D341Med (cell line): Measurements from ENCODE around the gene KIF13A.
"Not testable (repeated sequence)": the region's sequence is repeated elsewhere in the genome, so short reads cannot be mapped to it uniquely, and the experiment has no call there.

ENCODE experiments used
- DNase-seq: peaks from one replicate; pipeline ENCODE4 v3.0.0; 2012; ENCODE audit warnings: low spot score

Gene KIF13A

DNA sequence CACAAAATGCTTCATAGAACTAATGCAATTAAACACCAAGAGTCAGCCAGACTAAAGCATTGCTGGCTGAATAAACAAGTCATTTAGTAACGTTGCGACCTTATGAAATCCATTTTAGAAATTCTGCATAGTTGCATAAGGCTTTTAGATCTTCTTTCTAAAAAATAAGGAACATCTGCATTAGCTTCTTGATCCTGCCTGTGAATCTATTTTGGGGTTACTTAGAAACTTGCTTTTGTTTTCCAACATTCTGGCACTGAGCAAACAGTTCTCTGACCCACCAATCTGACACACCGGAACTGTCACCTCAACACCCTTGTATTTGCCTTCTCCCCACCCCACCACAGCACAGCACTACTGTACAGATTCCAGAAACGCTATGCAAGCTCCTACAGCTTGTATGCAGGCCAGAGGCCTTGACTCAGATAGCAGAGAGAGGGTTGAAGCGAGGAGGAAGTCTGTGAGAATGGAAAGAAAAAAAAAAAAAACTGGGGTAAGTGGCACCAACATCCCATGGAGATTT lies 55.0 kb downstream of the KIF13A start:
- DNase-seq, result no peak

DNA sequence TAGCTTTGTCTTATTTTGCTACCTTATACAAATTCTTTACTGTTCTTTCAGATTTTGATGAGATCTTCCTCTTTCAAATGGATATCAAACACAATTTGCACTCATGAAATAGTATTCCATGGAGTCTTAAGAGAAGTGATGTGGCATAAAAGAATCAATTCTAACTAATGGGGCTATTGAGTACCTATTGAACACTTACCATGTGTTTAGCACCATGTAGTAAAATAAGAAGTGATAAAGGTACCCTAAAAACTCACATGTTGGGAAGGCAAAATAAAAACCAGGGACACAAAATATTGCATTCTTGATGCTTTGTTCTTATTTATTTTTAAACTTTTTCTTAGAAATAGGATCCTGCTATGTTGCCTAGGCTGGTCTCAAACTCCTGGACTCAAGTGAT lies 56.2 kb downstream of the KIF13A start:
- DNase-seq, result no peak

DNA sequence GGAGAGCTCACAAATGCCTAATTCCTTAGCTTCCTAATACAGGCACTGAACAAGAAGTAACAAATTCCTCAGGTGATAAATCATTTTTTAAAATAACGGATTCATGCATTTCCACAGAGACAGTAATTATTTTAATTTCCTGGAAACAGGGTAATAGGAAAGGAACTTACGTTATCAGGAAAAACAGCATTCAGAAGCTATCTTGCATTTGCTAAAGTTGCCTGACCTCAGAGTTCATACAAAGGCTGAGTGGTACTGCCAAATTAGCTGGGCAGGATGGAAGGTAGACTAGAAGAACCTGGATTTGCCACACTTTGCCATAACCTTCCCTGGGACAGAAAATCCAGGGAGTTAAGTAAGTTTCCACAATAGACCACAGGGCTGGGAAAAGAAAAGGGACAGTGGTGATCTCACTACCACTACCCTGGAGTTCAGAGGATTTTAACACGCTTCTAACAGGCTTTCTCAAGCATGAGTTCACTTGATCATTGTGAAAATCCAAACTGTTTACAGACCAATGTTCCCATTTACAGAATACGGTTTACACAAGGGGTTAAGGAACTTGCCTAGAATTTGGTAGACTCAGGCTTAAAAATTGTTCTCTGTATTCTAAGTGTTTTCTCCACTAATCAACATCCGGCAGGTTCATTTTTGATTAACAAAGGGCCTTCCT lies 57.0 kb downstream of the KIF13A start:
- no peak for DNase-seq

DNA sequence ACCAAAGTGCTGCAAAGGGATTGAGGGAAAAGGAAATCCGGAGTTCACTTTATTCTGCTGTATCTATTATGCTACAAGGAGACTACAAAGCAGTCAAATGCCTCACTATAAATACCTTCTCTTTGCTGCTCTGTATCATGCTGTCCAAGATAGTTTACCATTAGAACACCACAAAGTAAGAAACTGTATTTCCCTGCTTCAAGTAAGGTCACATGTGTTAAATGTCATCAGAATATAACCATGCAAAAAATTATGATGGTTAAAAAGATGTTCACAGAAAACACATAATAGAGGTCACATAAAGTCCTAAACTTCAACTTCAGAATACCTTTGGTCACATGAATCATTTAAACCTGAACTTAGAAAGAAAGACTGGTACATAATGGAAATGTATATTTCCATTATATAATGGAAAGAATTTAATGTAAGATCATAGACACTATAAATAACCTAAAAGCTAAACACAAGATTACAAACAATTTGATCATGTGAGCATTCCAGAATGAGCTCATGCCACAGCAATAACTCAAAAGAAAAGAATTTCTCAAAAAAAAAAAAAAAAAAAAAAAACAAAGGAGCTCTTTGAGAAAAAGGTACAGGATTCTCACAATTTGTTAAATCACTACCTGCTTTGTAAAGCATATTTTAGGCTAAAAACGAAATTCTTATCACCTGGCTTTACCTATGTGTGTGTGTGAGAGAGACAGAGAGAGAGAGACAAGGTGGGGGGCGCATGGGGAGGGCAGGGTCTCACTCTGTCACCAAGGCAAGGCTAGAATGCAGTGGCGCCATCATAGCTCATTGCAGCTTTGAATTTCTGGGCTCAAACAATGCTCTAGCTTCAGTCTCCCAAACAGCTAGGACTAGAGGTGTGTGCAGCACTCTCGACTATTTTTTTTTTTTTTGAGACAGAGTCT lies 58.7 kb downstream of the KIF13A start:
- no peak for DNase-seq

DNA sequence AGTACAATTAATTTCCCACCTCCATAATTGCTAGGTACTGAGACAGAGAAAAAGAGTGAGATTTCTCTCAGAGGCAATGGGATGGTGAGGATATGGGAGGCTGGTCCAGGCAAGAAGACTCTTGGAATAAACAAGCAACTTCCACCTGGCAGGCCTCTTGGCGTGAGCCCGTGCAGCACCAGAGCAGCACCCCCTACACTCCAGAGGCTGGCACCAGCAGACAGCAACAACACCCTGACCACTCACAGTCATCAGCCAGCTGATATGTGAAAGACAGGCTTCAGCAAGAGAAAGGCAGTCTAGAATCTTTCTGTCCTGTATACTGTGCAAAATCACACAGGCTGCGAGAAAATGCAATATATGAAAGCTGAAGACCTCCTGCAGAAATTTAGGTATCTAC lies 59.7 kb downstream of the KIF13A start:
- DNase-seq, result no peak

DNA sequence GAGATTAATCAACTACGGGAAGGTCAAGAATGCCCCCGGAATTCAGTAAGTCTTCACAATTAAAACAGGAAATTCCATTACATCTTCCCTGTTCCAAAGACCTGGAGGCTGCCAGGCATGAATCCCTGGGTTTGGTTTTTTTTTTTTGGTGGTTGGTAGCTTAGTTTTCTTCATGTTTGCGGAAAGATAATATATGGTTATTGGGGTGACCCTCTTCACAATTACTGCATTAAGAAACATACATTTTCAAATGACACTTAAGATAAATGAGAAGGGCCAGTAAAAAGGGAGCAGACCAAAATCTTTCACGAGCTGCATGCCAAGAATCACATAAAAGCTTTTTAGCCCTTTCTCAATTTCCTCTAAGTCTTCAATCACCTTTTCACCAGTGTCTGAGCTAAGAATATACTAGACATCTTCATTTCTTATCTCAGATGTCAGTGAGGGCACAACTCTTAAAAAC lies 64.0 kb downstream of the KIF13A start:
- no peak for DNase-seq

DNA sequence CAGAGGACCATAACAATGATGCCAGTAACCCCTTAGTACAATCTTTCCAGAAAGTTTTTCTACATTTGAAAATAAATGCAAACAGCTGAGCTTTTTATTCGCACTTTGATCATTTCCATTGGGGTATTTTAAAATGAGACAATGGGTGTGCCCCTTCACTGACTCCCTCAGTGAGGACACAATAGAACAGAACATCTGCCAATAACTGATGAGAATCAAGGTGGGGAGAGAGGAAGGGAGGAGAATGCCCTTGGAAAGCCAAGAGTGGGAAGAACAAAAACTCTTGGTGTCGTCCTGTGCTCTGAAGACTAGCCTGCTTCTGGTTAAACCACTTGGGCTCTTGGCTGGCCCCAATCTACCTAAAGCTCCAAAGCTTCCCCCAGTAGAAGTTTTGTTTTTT lies 66.0 kb downstream of the KIF13A start:
- DNase-seq, result no peak

DNA sequence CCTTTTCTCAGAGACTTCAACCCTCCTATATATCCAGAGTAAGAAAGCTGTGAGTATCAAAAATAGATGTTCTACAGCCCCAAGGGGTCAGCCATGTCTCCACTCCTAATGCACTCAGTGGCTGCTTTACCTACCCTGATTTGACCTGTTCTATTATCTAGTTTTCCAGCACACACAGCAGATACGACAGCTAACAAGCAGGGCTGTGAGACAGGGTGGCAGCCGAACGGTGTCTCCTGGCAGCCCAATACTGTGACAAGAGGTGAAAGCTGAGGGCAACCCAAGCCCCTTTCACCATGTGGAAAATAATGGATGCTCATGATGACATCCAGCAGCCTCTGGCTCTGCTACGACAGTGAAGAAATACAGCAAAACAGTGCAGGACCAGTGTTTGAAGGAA lies 67.9 kb downstream of the KIF13A start:
- DNase-seq, result no peak

DNA sequence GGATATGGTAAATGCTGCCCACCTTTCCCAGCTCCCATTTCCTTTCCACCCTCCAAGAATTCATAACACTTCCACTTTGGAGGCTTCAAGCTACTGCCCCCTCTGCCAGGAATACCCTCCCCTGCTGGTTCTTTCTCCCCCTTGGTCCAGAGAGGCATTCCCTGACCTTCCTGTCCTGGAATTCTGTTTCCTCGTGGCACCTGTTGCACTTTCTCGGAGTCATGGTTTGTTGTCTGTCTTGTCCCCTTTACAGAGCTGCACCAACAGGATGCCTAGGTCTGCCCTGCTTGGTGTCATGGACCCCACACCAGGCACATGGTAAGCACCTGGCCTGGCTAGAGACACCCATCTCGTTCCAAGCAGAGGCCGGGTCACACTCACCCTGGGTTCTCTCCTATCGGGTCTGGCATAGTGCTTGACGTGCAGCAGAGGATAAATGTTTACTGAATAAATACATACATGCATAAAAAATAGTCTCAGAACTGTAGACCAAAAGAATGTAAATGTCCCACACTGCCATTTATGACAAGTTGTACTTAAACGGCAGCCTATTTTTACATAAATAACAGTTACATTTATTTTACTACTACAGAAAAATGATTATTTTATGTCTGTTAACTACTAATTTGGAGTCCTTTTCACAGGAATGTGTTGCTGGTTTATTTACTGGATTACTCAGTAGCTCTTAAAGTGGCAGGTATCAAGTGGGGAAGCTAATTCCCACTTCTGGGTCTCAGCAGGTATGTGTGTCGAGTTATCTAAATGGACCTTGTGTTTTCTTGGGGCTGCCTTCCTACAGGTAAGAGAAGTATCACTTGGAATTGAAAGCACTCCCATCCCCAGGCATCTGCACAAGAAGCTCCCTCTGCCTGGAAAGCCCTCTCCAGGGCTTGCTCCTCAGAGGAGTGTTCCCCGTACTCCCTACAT lies 69.3 kb downstream of the KIF13A start:
- DNase-seq, result no peak

DNA sequence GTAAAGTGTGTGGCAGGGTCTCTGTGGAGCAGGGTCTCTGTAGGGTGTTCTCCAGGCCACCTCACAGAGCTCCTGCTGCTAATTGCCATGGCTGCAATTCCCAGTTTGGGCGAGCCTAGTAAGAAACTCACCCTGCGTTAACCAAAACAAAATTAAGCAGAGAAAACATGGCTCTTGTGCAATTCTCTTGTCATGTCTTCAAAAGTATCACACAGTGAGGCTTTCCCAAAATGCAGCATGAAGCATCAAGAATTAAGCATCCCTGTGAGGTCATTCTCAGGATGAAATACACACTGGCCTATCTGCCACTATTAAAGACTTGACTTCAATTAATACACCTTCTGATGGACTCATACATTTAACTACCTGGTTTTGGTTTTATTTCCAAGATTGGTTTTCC lies 72.8 kb downstream of the KIF13A start:
- DNase-seq, result no peak

DNA sequence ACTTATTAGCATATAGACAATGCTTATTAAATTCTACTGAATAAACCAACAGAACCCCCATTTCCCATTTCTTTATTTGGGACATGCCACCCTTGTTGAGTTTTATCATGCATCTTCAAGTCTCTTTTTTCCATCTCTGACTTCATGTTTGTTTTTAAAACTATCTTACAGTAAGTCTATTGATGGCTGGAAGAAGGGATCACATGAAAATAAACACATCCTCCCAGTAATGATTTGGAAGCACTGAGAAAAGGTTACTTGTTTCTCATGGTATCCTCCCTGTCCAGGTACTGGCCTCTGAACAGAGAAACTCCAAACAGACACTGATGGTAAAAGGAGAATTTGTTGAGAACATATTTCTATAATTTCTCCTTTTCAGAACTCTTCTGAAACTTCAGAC lies 74.9 kb downstream of the KIF13A start:
- no peak for DNase-seq

DNA sequence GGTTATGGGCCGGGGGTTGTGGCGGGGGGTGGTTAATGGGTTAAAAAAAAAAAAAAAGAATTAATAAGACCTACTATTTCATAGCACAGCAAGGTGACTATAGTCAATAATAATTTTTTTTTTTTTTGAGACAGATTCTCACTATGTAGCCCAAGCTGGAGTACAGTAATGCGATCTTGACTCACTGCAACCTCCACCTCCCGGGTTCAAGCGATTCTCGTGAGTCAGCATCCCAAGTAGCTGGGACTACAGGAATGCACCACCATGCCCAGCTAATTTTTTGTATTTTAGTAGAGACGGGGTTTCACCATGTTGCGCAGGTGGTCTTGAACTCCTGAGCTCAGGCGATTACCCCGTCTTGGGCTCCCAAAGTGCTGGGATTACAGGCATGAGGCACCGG lies 75.8 kb downstream of the KIF13A start:
- DNase-seq, result not testable (repeated sequence)

DNA sequence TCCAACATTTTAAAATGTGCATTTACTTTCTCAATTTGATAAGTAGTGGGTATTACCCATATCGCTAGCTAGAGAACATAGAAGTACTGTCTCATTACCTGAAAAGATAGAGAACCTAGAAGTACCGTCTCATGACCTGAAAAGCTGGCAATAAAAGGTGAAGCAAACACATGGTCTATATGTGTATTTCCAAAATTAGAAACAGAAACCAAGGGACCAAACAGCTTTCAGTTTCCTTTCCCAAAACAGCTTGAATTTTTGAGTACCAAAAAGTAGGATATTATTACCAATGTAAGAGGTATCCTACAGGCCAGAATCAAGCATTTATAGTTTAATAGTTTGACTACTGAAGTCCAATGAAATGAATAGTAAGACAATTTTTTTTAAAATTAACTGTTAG lies 77.2 kb downstream of the KIF13A start:
- no peak for DNase-seq

DNA sequence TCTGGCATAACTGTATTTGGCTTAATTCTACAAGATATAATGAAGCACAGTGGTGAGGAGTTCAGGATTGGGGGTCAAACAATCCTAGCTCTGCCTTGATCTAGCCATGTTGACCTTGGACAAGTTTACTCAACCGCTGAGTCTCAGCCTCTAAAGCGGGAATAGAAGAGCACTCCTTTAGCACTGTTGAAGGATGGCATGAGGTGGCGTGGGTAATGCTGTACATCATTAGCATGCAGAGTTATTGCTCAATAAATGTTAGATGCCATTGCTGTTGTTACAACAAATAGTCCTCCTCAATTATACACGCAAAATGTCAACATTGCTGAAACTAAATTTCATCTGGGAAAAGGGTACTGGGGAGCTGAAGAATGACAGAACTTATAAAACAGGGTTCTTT lies 78.6 kb downstream of the KIF13A start:
- no peak for DNase-seq

DNA sequence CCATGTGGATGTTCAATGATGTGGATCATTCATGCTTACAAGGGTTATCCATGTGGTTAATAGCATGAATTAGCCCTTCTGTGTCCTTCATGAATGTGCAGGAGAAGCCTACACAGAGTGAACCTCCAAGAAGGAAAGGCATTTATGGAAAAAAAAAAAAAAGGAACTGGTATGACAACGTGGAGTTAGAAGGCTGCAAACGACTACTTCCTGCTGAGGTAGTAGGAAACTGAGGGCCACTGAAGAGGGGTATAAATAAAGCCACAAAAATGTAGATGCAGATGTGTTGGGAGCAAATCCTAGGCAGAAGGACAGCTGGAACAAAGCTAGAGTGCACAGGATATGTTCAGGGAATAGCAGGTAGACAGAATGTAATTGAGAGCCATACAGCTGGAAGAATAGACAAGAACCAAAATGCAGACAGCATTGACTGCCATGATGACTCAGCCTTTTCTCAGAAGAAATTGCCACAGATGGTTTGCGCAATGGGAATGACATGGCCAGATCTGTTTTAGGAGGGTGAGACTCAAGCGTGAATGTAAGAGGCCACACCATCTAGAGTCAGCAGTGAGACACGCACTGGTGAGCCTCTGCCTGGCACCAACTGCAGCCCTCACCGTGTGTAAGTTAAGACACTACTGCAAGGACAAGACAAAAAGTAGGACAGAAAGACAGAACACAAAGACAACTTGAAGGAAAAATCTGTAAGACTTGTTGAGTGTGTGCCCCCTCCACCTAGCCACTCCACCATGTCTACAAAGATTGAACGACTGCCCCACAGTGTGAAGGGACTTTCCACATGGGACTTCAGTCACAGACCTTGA lies 79.8 kb downstream of the KIF13A start:
- no peak for DNase-seq

DNA sequence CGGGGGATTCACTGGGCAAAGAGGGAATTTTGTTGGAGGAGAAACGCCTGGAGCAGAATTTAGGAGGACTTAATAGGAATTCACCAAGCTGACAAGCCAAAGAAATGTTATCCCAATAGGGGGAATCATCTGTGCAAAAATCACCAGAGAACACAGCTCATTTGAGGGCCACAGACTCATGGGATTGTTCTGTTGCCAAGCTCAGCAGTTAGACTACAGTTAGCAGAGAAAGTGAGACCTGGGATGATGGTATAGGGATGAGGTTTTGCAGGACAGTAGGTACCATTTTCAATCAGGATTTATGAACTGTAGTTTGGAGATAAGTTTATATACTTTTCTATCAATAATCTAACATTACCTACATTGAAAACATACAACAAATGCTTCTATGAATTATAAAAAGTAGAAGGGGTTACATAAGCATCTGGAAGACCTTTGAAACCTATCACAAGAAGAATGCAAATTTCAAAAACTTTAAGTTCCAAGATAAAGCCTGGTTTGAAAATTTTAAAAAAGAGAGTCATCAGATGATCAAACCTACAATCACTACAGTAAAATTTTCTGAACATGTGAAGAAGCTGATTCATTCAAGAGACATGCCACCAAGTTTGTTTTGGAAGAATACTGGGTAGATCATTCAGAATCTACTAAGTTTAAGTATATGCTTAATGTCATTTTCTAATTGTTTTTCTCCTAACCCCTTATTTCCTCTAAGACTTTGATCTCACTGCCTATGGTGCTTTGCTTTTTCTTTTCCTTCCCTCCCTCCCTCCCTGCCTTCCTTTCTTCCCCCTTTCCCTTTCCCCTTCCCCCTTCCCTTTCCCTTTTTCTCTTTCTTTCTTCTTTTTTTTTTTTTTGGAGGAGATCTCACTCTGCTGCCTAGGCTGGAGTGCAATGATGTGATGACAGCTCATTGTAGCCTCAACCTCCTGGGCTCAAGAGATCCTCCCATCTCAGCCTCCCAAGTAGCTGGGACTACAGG lies 81.5 kb downstream of the KIF13A start:
- no peak for DNase-seq

DNA sequence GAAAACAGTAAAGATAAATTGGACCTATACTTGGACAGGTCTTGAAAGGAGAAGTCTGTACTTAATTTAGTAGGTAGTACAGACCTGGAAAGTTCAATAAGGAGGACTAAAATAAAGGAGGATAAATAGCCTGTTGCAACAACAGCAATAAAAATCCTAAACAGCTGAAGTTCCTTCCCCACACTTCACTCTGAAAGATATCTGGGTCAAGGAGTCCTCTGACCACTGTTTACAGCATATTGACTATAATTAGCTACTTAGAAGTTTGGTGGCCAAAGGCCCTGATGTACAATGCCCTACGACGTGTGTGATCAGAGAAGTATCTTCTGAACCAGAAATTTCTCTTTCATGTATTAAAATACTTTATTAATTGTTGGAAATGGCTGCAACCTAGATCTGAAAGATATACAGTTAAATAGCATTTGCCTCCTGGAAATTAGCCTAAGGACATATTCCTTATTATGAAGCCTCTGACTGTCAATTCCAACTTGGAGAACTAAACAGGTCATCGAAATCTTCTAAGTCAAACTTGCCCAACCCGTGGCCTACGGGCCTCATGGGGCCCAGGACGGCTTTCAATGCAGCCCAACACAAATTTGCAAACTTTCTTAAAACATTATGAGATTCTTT lies 82.8 kb downstream of the KIF13A start:
- no peak for DNase-seq

DNA sequence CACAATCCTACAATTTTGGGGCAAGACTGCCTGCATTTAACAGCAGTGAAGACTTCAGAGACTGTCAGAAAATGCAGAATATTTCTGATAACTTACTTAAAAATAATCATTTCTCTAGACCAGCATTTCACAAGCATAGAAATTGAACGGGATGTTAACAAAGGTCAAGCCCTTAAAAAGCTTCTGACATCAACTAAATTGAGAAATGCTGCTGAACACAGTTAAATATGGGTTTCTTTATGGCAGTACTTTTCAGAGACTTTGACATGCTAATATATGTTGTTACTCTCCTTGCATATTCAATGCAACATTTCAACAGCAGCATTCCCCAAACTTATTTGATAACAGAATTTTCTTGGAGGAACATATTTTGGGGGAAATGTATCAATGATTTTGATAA lies 84.5 kb downstream of the KIF13A start:
- DNase-seq, result no peak

DNA sequence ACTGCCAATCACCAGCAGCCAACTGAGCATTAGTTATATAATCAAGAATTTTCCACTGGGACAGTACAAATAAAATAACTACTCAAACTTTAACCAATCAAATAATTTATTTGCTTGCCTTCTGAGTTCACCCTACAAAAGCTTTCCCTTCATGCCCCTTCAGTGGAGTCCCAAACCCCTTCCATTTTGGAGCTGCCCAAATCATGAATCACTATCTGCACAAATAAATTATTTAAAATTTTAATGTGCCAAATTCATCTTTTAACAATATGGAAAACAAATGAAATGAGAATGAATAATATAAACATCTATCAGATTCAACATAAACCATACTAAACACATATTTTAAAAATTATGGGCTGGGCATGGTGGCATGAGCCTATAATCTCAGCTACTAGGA lies 85.9 kb downstream of the KIF13A start:
- DNase-seq, result no peak

DNA sequence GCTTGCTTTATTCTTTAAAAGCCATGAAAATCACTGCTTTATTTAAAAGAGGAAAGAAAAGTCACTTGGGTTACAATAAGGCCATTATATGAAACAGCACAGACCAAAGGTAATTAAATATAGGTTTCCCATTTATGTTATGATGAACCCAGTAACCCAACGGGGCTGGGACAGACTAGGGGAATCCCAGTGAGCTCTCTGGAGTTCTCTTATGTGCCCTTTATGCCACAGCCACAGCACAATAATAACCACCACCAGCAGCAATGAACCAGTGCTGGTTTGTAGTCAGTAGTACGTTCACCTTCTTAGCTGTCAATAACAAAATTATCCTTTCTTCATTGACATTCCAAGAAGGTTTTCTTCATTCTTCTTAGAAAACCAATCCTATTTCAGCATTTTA lies 87.4 kb downstream of the KIF13A start:
- no peak for DNase-seq
